Fibroblast of skin of abdomen (primary cell): ENCODE results near the gene ADAMTS2.
A peak's percentile ranks its signal among the peaks of the same experiment; 100 is the strongest.

ENCODE experiments used
- DNase-seq: peaks from one replicate; pipeline ENCODE4 v3.0.0-alpha.2; 2013

Gene ADAMTS2

DNA sequence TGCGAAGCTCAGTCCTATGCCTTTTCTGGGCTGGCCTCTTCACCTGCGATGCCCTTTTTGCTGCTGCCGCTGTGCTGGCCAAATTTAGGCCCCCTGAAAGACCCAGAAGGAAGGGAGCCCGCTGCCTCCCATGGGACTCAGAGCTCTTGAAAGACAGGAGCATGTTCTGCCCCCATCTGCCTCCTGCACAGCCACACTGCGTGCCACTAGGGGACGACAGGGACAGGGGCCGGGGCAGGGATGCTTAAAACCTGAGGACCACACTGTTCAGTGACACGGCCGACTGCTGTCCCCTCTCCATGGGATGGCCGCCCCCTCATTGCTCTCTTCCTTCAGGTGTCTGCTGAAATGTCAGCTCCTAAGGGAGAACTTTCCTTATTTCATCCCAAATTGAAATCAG is 132.4 kb downstream of the ADAMTS2 start:
- DNase-seq, result peak; percentile 19

- DNase-seq, result no peak
Observed at GRCh38 chr5:179211631-179212030, 133.6 kb downstream of the ADAMTS2 start.

GRCh38 chr5:179211068-179211467 is 134.2 kb downstream of the ADAMTS2 start:
- no peak for DNase-seq

- DNase-seq, result no peak
Observed at GRCh38 chr5:179210478-179210877, 134.8 kb downstream of the ADAMTS2 start.

GRCh38 chr5:179209359-179210150 is 135.7 kb downstream of the ADAMTS2 start:
- DNase-seq, result peak; percentile 50

GRCh38 chr5:179208706-179209358 is 136.4 kb downstream of the ADAMTS2 start:
- DNase-seq, result no peak

- no peak for DNase-seq
Observed at GRCh38 chr5:179207920-179208705, 137.1 kb downstream of the ADAMTS2 start.

DNA sequence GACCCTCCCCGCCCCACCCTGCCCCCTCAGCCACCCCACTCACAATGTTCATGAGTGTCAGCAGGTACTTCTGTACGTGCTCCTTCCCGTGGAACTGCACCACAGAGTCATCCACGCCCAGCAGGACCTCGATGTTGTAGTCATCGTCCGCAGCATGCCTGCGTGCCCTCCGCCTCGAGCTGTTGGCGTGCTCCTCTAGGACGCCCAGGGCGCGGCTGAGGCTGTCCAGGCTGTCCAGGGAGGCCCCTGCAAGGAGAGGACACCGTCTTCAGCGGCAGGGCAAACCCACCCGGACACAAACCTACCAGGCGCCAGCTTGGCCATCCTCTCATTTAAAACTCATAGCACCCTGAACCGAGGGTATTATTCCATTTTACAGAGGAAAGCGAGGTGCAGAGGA is 137.8 kb downstream of the ADAMTS2 start:
- no peak for DNase-seq

DNA sequence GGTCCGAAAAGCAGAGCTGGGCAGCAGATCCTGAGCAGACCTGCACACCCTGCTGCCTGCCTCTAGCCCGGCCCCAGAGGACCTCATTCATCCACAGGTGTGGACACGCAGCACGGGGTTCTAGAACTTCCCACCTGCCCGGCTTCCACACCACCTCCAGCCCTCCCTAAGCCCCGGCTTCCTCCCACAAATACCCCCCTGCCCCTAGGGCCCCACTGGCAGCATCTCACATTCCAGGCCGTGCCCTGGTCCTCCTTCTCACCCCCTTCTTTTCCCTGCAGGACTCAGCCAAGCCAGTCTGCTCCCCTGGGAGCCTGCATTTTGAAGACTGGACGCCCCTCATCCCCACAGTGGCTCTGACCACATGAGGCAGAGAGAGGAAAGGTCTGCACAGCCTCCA is 138.9 kb downstream of the ADAMTS2 start:
- no peak for DNase-seq

DNA sequence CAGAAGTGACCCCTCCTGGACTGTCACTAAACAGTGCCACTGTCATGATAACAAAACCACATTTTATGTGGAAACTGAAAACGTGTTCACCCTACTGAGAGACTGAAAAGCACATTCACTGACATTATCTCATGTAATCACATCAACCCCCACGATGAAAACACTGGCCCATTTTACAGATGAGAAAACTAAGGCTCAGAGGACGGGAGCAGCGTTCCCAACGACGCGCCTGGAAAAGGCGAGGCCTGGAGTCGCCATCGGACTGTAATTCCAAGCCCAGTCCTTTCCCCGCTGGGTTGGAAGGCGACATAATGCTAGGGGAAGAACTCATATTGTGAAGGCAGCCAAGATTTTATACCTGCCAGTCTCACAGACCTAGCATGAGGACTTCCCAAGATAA is 140.0 kb downstream of the ADAMTS2 start:
- no peak for DNase-seq

GRCh38 chr5:179204572-179204971 is 140.7 kb downstream of the ADAMTS2 start:
- DNase-seq, result no peak

- DNase-seq, result no peak
Observed at GRCh38 chr5:179203248-179203647, 142.0 kb downstream of the ADAMTS2 start.

DNA sequence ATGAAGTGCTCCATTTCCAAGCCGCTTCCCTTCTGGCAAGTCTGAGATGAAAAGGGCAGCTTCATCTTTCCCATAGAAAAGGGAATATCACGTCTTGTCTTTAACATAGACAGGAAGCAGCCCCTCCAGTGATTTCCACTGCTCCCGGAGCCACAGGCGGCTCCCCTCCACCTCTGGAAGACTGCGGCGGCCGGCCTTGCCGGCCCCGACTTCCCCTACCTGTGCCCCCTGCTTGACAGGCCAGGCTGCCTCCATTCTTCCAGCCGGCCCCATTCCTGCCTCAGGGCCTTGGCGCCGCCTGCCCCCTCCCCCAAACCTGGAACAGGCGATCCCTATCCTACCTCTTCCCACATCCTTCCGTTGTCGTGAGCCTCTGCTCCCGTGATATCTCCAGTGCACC is 143.3 kb downstream of the ADAMTS2 start:
- DNase-seq, result no peak

- no peak for DNase-seq
Observed at GRCh38 chr5:179199246-179199645, 146.0 kb downstream of the ADAMTS2 start.

DNA sequence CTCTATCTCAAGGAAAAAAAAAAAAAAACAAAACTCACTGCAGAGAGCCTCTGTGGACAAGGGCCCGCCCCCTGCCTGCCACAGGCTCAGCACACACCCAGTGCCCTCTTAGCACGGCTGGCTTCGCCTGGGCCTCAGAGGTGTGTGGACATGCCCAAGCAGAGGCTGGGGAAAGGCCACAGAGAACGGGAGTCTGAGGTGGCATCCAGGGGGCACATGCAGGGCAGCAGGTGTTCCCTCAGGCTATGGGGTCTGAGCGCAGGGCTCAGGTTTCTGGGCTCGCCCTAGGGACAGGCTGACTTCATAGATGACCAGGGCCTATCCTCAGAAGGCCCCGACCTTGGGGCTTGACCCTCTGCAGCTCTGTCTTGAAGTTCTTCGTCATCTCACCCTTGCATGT is 146.4 kb downstream of the ADAMTS2 start:
- DNase-seq, result no peak

DNA sequence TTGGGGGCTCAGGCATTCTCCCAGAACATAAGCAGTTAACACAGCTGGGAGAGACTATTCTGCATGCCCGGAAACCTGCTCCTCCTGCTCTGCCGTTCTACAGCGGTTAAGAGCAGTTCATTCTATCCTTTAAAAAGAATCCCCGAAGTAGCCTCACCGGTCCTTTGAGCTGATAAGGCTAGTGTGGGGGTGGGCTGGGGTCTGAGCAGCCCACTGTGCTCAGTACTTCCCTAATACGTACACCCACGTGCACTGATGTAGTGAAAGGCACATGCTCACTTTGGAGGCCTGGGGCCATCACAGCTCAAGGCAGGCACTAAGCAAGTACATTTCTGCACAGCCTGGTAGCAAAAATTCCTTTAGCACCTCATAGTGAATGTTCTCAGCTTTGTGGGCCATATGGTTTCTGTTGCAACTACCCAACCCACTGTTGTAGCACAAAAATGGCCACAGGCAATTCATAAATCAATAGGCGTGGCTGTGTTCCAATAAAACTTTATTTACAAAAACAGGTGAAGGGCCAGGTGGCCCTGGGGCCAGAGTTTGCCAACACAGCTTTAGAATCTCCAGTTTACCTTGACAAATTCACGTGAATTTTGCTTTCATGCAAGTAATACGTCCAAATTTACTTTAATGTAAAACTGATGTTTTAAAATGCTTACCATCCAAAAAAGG is 148.7 kb downstream of the ADAMTS2 start:
- no peak for DNase-seq

DNA sequence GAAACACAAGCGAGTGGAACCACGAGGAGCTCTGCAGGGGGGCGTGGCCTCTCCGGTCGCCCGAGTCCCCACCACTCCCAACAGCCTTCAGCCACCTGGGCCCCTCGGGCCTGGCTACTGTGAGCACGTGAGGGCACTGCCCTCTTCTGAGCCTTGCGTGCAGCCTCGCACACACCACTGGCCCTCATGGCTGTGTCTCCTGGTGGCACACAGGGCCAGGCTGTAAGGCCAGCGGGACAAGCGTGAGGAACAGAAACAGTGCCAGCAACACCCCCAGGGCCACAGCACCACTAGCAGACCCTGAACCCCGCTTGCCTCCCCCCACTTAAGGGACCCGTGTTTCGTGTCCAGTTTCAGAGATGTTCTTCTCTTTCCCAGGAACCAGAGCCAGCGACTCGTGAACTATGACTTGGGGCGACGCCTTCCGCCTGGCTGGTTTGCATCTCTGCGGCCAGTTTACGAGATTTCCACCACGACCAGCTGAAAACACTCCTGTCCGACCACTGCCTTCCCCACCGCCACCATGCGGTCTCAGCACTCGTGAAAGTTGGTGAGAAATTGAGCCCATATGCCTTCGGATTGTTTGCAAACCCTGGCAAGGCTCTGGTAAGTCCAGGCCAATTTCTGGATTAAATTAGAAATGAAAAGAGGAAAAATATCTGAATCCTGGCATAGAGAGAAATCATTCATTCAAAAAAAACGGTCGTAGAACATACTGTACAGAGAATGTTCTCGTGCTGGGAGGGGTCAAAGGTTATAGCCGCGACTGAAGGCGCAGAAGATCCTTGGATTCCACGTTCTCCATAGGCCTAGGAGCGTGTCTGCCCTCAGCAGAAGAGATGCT is 149.5 kb downstream of the ADAMTS2 start:
- no peak for DNase-seq

DNA sequence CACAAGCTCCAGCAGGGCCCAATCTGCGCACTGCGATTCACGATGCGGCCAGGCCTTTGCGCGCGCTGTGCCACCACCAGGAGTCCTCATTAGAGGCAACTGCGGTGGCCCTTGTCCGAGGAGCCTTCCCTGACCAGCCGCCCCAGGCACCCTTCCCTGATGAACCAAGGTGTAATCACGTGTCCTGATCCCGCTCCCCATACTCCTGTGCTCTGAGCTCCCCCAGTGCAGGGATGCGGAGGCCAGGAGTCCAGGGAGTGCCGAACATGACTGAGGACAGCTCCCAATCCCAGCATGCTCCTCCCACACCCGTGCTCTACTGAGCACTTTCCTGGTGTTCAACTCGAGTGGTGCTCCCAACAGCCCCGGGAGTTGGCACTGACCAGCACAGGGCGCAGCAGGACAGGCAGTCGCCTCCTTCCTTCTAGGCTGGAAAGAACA is 150.3 kb downstream of the ADAMTS2 start:
- DNase-seq, result no peak

- DNase-seq, result no peak
Observed at GRCh38 chr5:179194201-179194910, 150.9 kb downstream of the ADAMTS2 start.

DNA sequence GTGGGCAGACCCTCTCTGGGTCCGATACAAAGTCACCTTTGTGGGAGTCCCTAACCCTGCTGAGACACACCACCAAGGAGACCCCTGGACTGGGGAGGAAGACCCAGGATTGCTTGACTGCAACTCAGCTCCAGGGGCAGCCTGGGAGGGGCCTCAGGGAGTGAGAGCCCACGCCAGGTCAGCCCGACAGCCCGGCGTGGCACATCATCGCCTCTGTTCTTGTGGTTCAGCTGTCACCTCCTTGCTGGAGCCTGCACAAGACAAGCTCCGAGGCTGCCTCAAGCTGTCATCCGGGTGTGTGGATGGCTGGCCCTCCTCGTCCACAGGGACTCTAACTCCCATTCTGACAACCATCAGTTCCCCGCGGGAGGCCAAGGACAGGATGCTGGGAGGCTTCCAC is 151.5 kb downstream of the ADAMTS2 start:
- DNase-seq, result no peak

- no peak for DNase-seq
Observed at GRCh38 chr5:179192891-179193470, 152.3 kb downstream of the ADAMTS2 start.
